Keratinocyte (primary cell): ENCODE data around the gene CBARP. TPM values are rescaled to one million over a fixed set of nuclear protein-coding genes. Genes with fewer than 3 reads are reported as not detected.

Source experiments
- DNase-seq: peaks from one replicate; pipeline ENCODE4 v3.0.0-alpha.2; 2011; ENCODE audit warnings: low read depth, missing footprints, low spot score
- FAIRE-seq: peaks from 2 replicates; lab custom pipeline; 2011; peaks lifted over from hg19 to GRCh38; lab: Jason Lieb, UNC
- H2AFZ ChIP-seq: 2 replicates; pipeline ENCODE4 v1.6.0; 2012; ENCODE audit warnings: low read length, control low read depth, inconsistent platforms; ENCODE audit not compliant: control insufficient read depth
- H3K27ac ChIP-seq: 2 replicates; pipeline ENCODE4 v1.5.1; 2011; ENCODE audit warnings: low read length; ENCODE audit not compliant: control insufficient read depth, insufficient read depth
- H3K27me3 ChIP-seq: 3 replicates; pipeline ENCODE4 v1.6.0; 2011; ENCODE audit warnings: low read length; ENCODE audit not compliant: control insufficient read depth, insufficient read depth; ENCODE audit errors: extremely low read depth
- H3K36me3 ChIP-seq, 2 experiments: 2 replicates in 1 of 2; 3 replicates in 1 of 2; pipeline ENCODE4 v1.5.1; 2011; ENCODE audit warnings: low read length in 2 of 2, mild to moderate bottlenecking in 1 of 2; ENCODE audit not compliant: control insufficient read depth in 2 of 2, insufficient read depth in 2 of 2; ENCODE audit errors: extremely low read depth in 1 of 2
- H3K4me1 ChIP-seq: 3 replicates; pipeline ENCODE4 v1.5.1; 2011; ENCODE audit warnings: low read length; ENCODE audit not compliant: control insufficient read depth, insufficient read depth; ENCODE audit errors: extremely low read depth
- H3K4me2 ChIP-seq: 3 replicates; pipeline ENCODE4 v1.6.0; 2011; ENCODE audit warnings: low read depth, low read length; ENCODE audit not compliant: control insufficient read depth, insufficient read depth; ENCODE audit errors: extremely low read depth
- H3K4me3 ChIP-seq, 3 experiments: fragments of 200-600 bp in 1 of 3; sonication (generic) in 1 of 3; 2 replicates in 2 of 3; 3 replicates in 1 of 3; pipeline ENCODE4 v1.5.1; 2011 to 2016; ENCODE audit warnings: low read length in 3 of 3, mild to moderate bottlenecking in 3 of 3, control low read depth in 2 of 3, inconsistent platforms in 1 of 3, low read depth in 1 of 3, mixed read lengths in 1 of 3, mixed run types in 1 of 3, moderate library complexity in 1 of 3; ENCODE audit not compliant: control insufficient read depth in 2 of 3, insufficient read depth in 2 of 3; ENCODE audit errors: extremely low read depth in 1 of 3
- H3K79me2 ChIP-seq: 2 replicates; pipeline ENCODE4 v1.6.0; 2012; ENCODE audit warnings: low read length; ENCODE audit not compliant: control insufficient read depth, insufficient read depth
- H3K9ac ChIP-seq: 3 replicates; pipeline ENCODE4 v1.6.0; 2011; ENCODE audit warnings: low read length; ENCODE audit not compliant: control insufficient read depth, insufficient read depth; ENCODE audit errors: extremely low read depth
- H3K9me1 ChIP-seq: 3 replicates; pipeline ENCODE4 v1.6.0; 2011; ENCODE audit warnings: low read length; ENCODE audit not compliant: control insufficient read depth, insufficient read depth; ENCODE audit errors: extremely low read depth
- H3K9me3 ChIP-seq: 2 replicates; pipeline ENCODE4 v1.5.1; 2012; ENCODE audit warnings: low read depth, low read length; ENCODE audit not compliant: control insufficient read depth
- H4K20me1 ChIP-seq: 3 replicates; pipeline ENCODE4 v1.6.0; 2011; ENCODE audit warnings: low read length; ENCODE audit not compliant: control insufficient read depth, insufficient read depth; ENCODE audit errors: extremely low read depth
- CTCF ChIP-seq, 3 experiments: IDR thresholded peaks in 1 of 3; conservative IDR thresholded peaks in 1 of 3; optimal IDR thresholded peaks in 1 of 3; 2 replicates in 2 of 3; 3 replicates in 1 of 3; pipeline versions ENCODE3 to v1.5.1; 2011; ENCODE audit warnings: low read length in 3 of 3, mild to moderate bottlenecking in 3 of 3, moderate library complexity in 2 of 3, control low read depth in 1 of 3, inconsistent platforms in 1 of 3; ENCODE audit not compliant: insufficient read depth in 2 of 3; ENCODE audit errors: extremely low read depth in 1 of 3
- EZH2 ChIP-seq: IDR thresholded peaks from one replicate; pipeline ENCODE4 v1.6.1; 2012; ENCODE audit warnings: inconsistent platforms, mild to moderate bottlenecking, low read length, moderate library complexity
- dilution Hi-C: fragments of 300-500 bp; cut with MboI; formaldehyde crosslinking; loops from one replicate; pipeline ENCODE4 v1.7.0; 2020; ENCODE audit warnings: low sequenced_read_pairs; ENCODE audit not compliant: extremely low pct_ligation_motif_present
- polyA plus RNA-seq, 5 experiments: library from polyadenylated mRNA; depleted of rRNA in 3 of 5; stranded (reverse) in 3 of 5; stranded (forward) in 1 of 5; unstranded in 1 of 5; fragments of >200 nt; gene quantifications; 1 replicate in 1 of 5; 2 replicates in 3 of 5; 3 replicates in 1 of 5; pipeline versions ENCODE4 v1.2.1 to v1.2.3, GENCODE V29; 2011 to 2012; ENCODE audit warnings: missing spikeins in 2 of 5, low read depth in 1 of 5, low replicate concordance in 1 of 5

The CBARP gene
- polyA plus RNA-seq, 1 donor (not counting 4 experiments of a cell fraction or from before 2014, with no cell fraction given), result 0.93 TPM

GRCh38 chr19:1239420-1239795, 1.6 kb upstream of the CBARP start:
- Histone ChIP-seq H3K27me3 (no peaks in the 10 kb centered on the region), H3K9ac (no peak overlapping the region), H3K36me3 (peaks cover 0 to 2% of the 10 kb centered on the region in 2 experiments), H3K9me3 (no peaks in the 10 kb centered on the region), H3K4me3 (no peak overlapping the region), H2AFZ (no peak overlapping the region), H3K27ac (no peak overlapping the region), H3K4me2 (no peak overlapping the region), H3K4me1 (peaks cover 31% of the 10 kb centered on the region), H3K79me2 (peaks cover 23% of the 10 kb centered on the region), H3K9me1 (no peaks in the 10 kb centered on the region), H4K20me1 (no peaks in the 10 kb centered on the region)
- FAIRE-seq, result no peak
- TF ChIP-seq CTCF (optimal IDR thresholded peaks at IDR 0.05 in 1 of 3, IDR thresholded peaks at IDR 0.05 in 1 of 3, conservative IDR thresholded peaks at IDR 0.05 in 1 of 3; ENCODE audit: extremely low read depth in 1 of 3, insufficient read depth in 2 of 3, low read length in 3 of 3), result no peak
- TF ChIP-seq EZH2, result no peak
- dilution Hi-C loops, result no loop called here
- DNase-seq, result no peak

GRCh38 chr19:1238369-1239303, 831 bp upstream of the CBARP start:
- TF ChIP-seq EZH2, result no peak
- no peak for TF ChIP-seq CTCF (optimal IDR thresholded peaks at IDR 0.05 in 1 of 3, IDR thresholded peaks at IDR 0.05 in 1 of 3, conservative IDR thresholded peaks at IDR 0.05 in 1 of 3; ENCODE audit: extremely low read depth in 1 of 3, insufficient read depth in 2 of 3, low read length in 3 of 3)
- no peak overlapping the region for H2AFZ ChIP-seq
- no peaks in the 10 kb centered on the region for H3K27me3 ChIP-seq
- H3K9ac ChIP-seq, result no peak overlapping the region
- H4K20me1 ChIP-seq, result no peaks in the 10 kb centered on the region
- H3K36me3 ChIP-seq, result peaks cover 3 to 8% of the 10 kb centered on the region in 2 experiments
- FAIRE-seq (no peak), DNase-seq (no peak)
- H3K9me3 ChIP-seq, result no peaks in the 10 kb centered on the region
- H3K27ac ChIP-seq, result no peak overlapping the region
- peak overlapping the region in 1 of 3 experiments; percentile 24 for H3K4me3 ChIP-seq
- dilution Hi-C loops, result no loop called here
- peaks cover 24% of the 10 kb centered on the region for H3K4me1 ChIP-seq
- H3K4me2 ChIP-seq, result peak overlapping the region; percentile 3
- peaks cover 16% of the 10 kb centered on the region for H3K79me2 ChIP-seq
- no peaks in the 10 kb centered on the region for H3K9me1 ChIP-seq
